ENCODE results near the gene HMOX1. TPM values are rescaled to one million over a fixed set of nuclear protein-coding genes. Genes with fewer than 3 reads are reported as not detected.
A peak's percentile ranks its signal among the peaks of the same experiment; 100 is the strongest.

The HMOX1 gene
- total RNA-seq, 1 donor from 2014 or later = 54.0 TPM

- DNase-seq (no peak), ATAC-seq (peak; percentile 8)
- no peaks in the 10 kb centered on the region for H3K9me3 ChIP-seq
- H3K4me1 ChIP-seq = peaks cover under 1% of the 10 kb centered on the region
- TF ChIP-seq CTCF (IDR thresholded peaks at IDR 0.05) = no peak
- H3K4me3 ChIP-seq = no peak overlapping the region
- H3K36me3 ChIP-seq = peaks cover 97% of the 10 kb centered on the region
- intact Hi-C loops (cut with DNase I) = no loop called here
- no peak overlapping the region for H3K27ac ChIP-seq
- no peaks in the 10 kb centered on the region for H3K27me3 ChIP-seq
These were observed 44.7 kb upstream of the HMOX1 start for GRCh38 chr22:35335936-35336781.

GRCh38 chr22:35337932-35338331, 43.0 kb upstream of the HMOX1 start:
- no peaks in the 10 kb centered on the region for H3K4me1 ChIP-seq
- no peaks in the 10 kb centered on the region for H3K9me3 ChIP-seq
- no peak for ATAC-seq
- TF ChIP-seq CTCF (IDR thresholded peaks at IDR 0.05) = no peak
- no peak overlapping the region for H3K4me3 ChIP-seq
- peaks cover 86% of the 10 kb centered on the region for H3K36me3 ChIP-seq
- H3K27ac ChIP-seq = no peak overlapping the region
- H3K27me3 ChIP-seq = no peaks in the 10 kb centered on the region
- no peak for DNase-seq
- intact Hi-C loops (cut with DNase I) = no loop called here

- H3K4me1 ChIP-seq = no peaks in the 10 kb centered on the region
- no peaks in the 10 kb centered on the region for H3K9me3 ChIP-seq
- H3K4me3 ChIP-seq = no peak overlapping the region
- no peak overlapping the region for H3K27ac ChIP-seq
- intact Hi-C loops (cut with DNase I) = no loop called here
- no peak for DNase-seq
- ATAC-seq = no peak
- H3K27me3 ChIP-seq = no peaks in the 10 kb centered on the region
- peaks cover 76% of the 10 kb centered on the region for H3K36me3 ChIP-seq
- TF ChIP-seq CTCF (IDR thresholded peaks at IDR 0.05) = no peak
These were observed 39.6 kb upstream of the HMOX1 start for GRCh38 chr22:35341090-35341874.

- Histone ChIP-seq H3K36me3 (peaks cover 73% of the 10 kb centered on the region), H3K27ac (no peak overlapping the region), H3K27me3 (no peaks in the 10 kb centered on the region), H3K4me3 (no peak overlapping the region), H3K9me3 (no peaks in the 10 kb centered on the region), H3K4me1 (no peaks in the 10 kb centered on the region)
- no peak for TF ChIP-seq CTCF (IDR thresholded peaks at IDR 0.05)
- no peak for ATAC-seq
- intact Hi-C loops (cut with DNase I) = no loop called here
- DNase-seq = no peak
These were observed 38.5 kb upstream of the HMOX1 start for GRCh38 chr22:35342390-35342789.

GRCh38 chr22:35343664-35344550, 37.0 kb upstream of the HMOX1 start:
- no peak for ATAC-seq
- peaks cover 65% of the 10 kb centered on the region for H3K36me3 ChIP-seq
- no peak overlapping the region for H3K4me3 ChIP-seq
- no peaks in the 10 kb centered on the region for H3K9me3 ChIP-seq
- intact Hi-C loops (cut with DNase I) = no loop called here
- no peak overlapping the region for H3K27ac ChIP-seq
- no peak for TF ChIP-seq CTCF (IDR thresholded peaks at IDR 0.05)
- DNase-seq = no peak
- H3K4me1 ChIP-seq = no peaks in the 10 kb centered on the region
- H3K27me3 ChIP-seq = no peaks in the 10 kb centered on the region
